Neural cell (in vitro differentiated cells): Measurements from ENCODE around the gene UBAC2. TPM values are rescaled to one million over a fixed set of nuclear protein-coding genes. Genes with fewer than 3 reads are reported as not detected.

ENCODE experiments used
- H2AFZ ChIP-seq: fragments of 200-600, 300-800 bp; sonication (generic), shearing (Covaris generic); 2 replicates; pipeline ENCODE4 v1.6.0; 2014; ENCODE audit warnings: low read depth, mild to moderate bottlenecking, antibody characterized with exemption, low read length, moderate library complexity
- H3F3A ChIP-seq: fragments of 200-600 bp; shearing (Covaris generic); 2 replicates; pipeline ENCODE4 v1.6.1; 2016; ENCODE audit warnings: mild to moderate bottlenecking, moderate library complexity, mixed read lengths, antibody characterized with exemption, low read length; ENCODE audit not compliant: insufficient read depth, poor library complexity, severe bottlenecking
- H3K27ac ChIP-seq: fragments of 200-600, 300-800 bp; sonication (generic), shearing (Covaris generic); 2 replicates; pipeline ENCODE4 v1.5.1; 2014; ENCODE audit warnings: mild to moderate bottlenecking, low read length, moderate library complexity
- H3K27me3 ChIP-seq: fragments of 300-800, 200-600 bp; sonication (generic), shearing (Covaris generic); 2 replicates; pipeline ENCODE4 v1.6.0; 2014; ENCODE audit warnings: mild to moderate bottlenecking, low read depth, low read length, moderate library complexity; ENCODE audit not compliant: insufficient read depth
- H3K36me3 ChIP-seq: fragments of 300-800, 200-600 bp; sonication (generic), shearing (Covaris generic); 2 replicates; pipeline ENCODE4 v1.5.1; 2014; ENCODE audit warnings: mild to moderate bottlenecking, antibody characterized with exemption, low read length, moderate library complexity; ENCODE audit not compliant: insufficient read depth
- H3K4me2 ChIP-seq: fragments of 300-800, 200-600 bp; sonication (generic), shearing (Covaris generic); 2 replicates; pipeline ENCODE4 v1.6.0; 2014; ENCODE audit warnings: mild to moderate bottlenecking, low read length
- H3K4me3 ChIP-seq: fragments of 300-800, 200-600 bp; sonication (generic), shearing (Covaris generic); 2 replicates; pipeline ENCODE4 v1.5.1; 2014; ENCODE audit warnings: mild to moderate bottlenecking, low read length, moderate library complexity
- H3K79me2 ChIP-seq: fragments of 200-600 bp; shearing (Covaris generic); replicated peaks from 2 replicates; pipeline ENCODE4 v1.6.0; 2014; ENCODE audit warnings: mild to moderate bottlenecking, low read length, moderate library complexity; ENCODE audit not compliant: insufficient read depth
- H3K9ac ChIP-seq: fragments of 300-800, 200-600 bp; sonication (generic), shearing (Covaris generic); 2 replicates; pipeline ENCODE4 v1.6.1; 2016; ENCODE audit warnings: mild to moderate bottlenecking, low read length, mixed read lengths
- H3K9me2 ChIP-seq: fragments of 200-600 bp; shearing (Covaris generic); 2 replicates; pipeline ENCODE4 v1.6.1; 2016; ENCODE audit warnings: mild to moderate bottlenecking, low read length, mixed read lengths; ENCODE audit not compliant: insufficient read depth
- H3K9me3 ChIP-seq: fragments of 200-600, 300-800 bp; sonication (generic), shearing (Covaris generic); 2 replicates; pipeline ENCODE4 v1.6.1; 2016; ENCODE audit warnings: mild to moderate bottlenecking, mixed run types, low read length, moderate library complexity, mixed read lengths
- H4K20me1 ChIP-seq: fragments of 200-600 bp; shearing (Covaris generic); 2 replicates; pipeline ENCODE4 v1.6.1; 2016; ENCODE audit warnings: mild to moderate bottlenecking, mixed run types; ENCODE audit not compliant: insufficient read depth
- CTCF ChIP-seq: fragments of 450-650 bp; IDR thresholded peaks from 2 replicates; pipeline ENCODE4 v1.5.1; 2014; ENCODE audit warnings: antibody characterized with exemption, mild to moderate bottlenecking, moderate library complexity; ENCODE audit not compliant: poor library complexity, severe bottlenecking
- EP300 ChIP-seq: fragments of 450-650 bp; conservative IDR thresholded peaks from 2 replicates; pipeline ENCODE4 v1.6.1; 2014; ENCODE audit warnings: antibody characterized with exemption, mild to moderate bottlenecking, moderate library complexity; ENCODE audit not compliant: poor library complexity, severe bottlenecking
- EZH2 ChIP-seq: fragments of 200-600, 300-800 bp; shearing (Covaris generic), sonication (generic); IDR thresholded peaks from 2 replicates; pipeline ENCODE4 v1.6.1; 2014; ENCODE audit warnings: antibody characterized with exemption, low read length, borderline replicate concordance, mild to moderate bottlenecking; ENCODE audit not compliant: insufficient read depth, poor library complexity, severe bottlenecking
- MXI1 ChIP-seq: fragments of 450-650 bp; conservative IDR thresholded peaks from 2 replicates; pipeline ENCODE4 v1.6.1; 2014; ENCODE audit warnings: antibody characterized with exemption, mild to moderate bottlenecking; ENCODE audit not compliant: poor library complexity, severe bottlenecking
- POLR2AphosphoS5 ChIP-seq: IDR thresholded peaks from 2 replicates; pipeline ENCODE4 v1.6.1; 2012
- RAD21 ChIP-seq: fragments of 450-650 bp; conservative IDR thresholded peaks from 2 replicates; pipeline ENCODE4 v1.6.1; 2014; ENCODE audit warnings: antibody characterized with exemption, mild to moderate bottlenecking, moderate library complexity
- REST ChIP-seq: IDR thresholded peaks from 2 replicates; pipeline ENCODE4 v1.6.1; 2012; ENCODE audit warnings: borderline replicate concordance
- SMC3 ChIP-seq: fragments of 450-650 bp; conservative IDR thresholded peaks from 2 replicates; pipeline ENCODE4 v1.6.1; 2014; ENCODE audit warnings: antibody characterized with exemption, mild to moderate bottlenecking, moderate library complexity; ENCODE audit not compliant: poor library complexity
- TAF1 ChIP-seq: IDR thresholded peaks from 2 replicates; pipeline ENCODE4 v1.6.1; 2012; ENCODE audit warnings: low read depth
- polyA plus RNA-seq: library from polyadenylated mRNA; depleted of rRNA; stranded (reverse); fragments of >200 nt; gene quantifications from 2 replicates; pipeline ENCODE4 v1.2.3, GENCODE V29; 2014

Gene UBAC2
- polyA plus RNA-seq, 1 donor from 2014 or later: 56.9 TPM

- no peak overlapping the region for H3K27ac ChIP-seq
- H3K4me3 ChIP-seq: no peak overlapping the region
- H2AFZ ChIP-seq: no peak overlapping the region
- H4K20me1 ChIP-seq: no peaks in the 10 kb centered on the region
- TF ChIP-seq TAF1 (no peak), MXI1 (no peak), CTCF (no peak), SMC3 (no peak), EZH2 (no peak), EP300 (no peak), REST (no peak), RAD21 (no peak), POLR2AphosphoS5 (no peak)
- no peaks in the 10 kb centered on the region for H3F3A ChIP-seq
- no peaks in the 10 kb centered on the region for H3K9me3 ChIP-seq
- no peaks in the 10 kb centered on the region for H3K9me2 ChIP-seq
- no peak overlapping the region for H3K4me2 ChIP-seq
- no peaks in the 10 kb centered on the region for H3K36me3 ChIP-seq
- H3K79me2 ChIP-seq: no peaks in the 10 kb centered on the region
- H3K27me3 ChIP-seq: no peaks in the 10 kb centered on the region
- no peak overlapping the region for H3K9ac ChIP-seq
Observed at GRCh38 chr13:99418843-99419140, 218.1 kb downstream of the UBAC2 start.

GRCh38 chr13:99419591-99420243 lies 219.1 kb downstream of the UBAC2 start:
- Histone ChIP-seq H3K9me2 (no peaks in the 10 kb centered on the region), H3K36me3 (no peaks in the 10 kb centered on the region), H3K79me2 (no peaks in the 10 kb centered on the region), H3K27ac (no peak overlapping the region), H3K4me2 (no peak overlapping the region), H3K9me3 (no peaks in the 10 kb centered on the region), H3K9ac (no peak overlapping the region), H3K27me3 (no peaks in the 10 kb centered on the region), H4K20me1 (no peaks in the 10 kb centered on the region), H3F3A (no peaks in the 10 kb centered on the region), H2AFZ (no peak overlapping the region), H3K4me3 (no peak overlapping the region)
- TF ChIP-seq TAF1 (no peak), RAD21 (no peak), REST (no peak), CTCF (no peak), SMC3 (no peak), EZH2 (no peak), POLR2AphosphoS5 (no peak)
